Measurements from ENCODE around the gene SEC11A.
"Not testable (repeated sequence)": the region's sequence is repeated elsewhere in the genome, so short reads cannot be mapped to it uniquely, and the experiment has no call there.

The SEC11A gene

DNA sequence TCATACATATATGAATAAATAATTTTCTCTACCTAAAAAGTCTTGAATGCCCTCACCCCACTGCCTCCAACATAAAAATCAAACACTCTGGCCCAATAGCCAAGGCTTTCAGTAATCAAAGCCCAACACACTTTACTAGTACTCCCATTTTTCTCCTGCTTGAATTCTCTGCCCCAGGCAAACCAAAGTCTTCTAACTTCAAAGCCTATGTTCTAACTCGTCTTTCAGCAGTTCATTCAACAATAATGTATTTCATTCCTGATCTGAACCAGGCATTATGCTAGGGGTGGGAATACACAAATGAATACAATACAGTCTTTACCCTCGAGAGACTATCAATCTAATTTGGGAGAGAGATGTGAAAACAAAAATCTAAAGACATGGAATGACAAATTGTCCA lies 21.1 kb upstream of the SEC11A start:
- no peak for DNase-seq (ENCODE audit: low spot score)

DNA sequence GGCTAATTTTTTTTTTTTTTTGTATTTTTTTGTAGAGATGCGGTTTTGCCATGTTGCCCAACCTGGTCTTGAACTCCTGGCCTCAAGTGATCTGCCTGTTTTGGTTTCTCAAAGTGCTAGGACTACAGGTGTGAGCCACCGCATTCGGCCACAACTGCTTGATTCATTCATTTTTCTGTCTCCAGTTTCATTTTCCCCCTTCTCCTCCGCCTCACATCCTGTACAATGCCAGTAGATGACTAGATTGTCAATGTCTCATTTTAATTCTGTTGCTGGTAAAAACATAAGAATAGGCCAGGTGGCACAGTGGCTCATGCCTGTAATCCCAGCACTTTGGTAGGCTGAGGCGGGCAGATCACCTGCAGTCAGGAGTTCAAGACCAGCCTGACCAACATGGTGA lies 20.4 kb upstream of the SEC11A start:
- DNase-seq (ENCODE audit: low spot score), result no peak

DNA sequence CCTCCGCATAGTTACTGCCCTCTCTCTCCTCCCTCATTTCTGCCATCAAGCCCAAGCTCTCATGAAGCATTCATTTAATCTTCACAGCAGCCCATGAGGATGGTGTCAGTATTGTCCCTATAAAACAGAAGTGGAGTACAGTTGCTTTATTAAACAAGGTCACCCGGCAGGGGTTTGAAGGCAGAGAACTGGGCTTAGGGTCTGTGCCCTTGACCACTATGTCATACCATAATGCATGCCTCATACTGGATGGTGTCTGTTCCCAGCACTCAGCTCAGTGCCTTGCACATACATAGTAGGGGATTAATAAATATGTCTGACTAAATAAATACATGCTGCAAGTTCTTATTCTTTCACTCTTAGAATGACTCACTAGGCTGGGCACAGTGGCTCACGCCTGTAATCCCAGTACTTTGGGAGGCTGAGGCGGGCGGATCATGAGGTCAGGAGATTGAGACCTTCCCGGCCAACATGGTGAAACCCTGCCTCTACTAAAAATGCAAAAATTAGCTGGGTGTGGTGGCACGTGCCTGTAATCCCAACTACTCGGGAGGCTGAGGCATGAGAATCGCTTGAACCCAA lies 19.6 kb upstream of the SEC11A start:
- DNase-seq (ENCODE audit: low spot score), result not testable (repeated sequence)

GRCh38 chr15:84734794-84735479 lies 19.0 kb upstream of the SEC11A start:
- DNase-seq (ENCODE audit: low spot score), result peak; percentile 28

- DNase-seq (ENCODE audit: low spot score), result no peak
Observed at GRCh38 chr15:84731774-84732173, 15.8 kb upstream of the SEC11A start.

- DNase-seq (ENCODE audit: low spot score), result no peak
Observed at GRCh38 chr15:84727429-84727828, 11.5 kb upstream of the SEC11A start.

DNA sequence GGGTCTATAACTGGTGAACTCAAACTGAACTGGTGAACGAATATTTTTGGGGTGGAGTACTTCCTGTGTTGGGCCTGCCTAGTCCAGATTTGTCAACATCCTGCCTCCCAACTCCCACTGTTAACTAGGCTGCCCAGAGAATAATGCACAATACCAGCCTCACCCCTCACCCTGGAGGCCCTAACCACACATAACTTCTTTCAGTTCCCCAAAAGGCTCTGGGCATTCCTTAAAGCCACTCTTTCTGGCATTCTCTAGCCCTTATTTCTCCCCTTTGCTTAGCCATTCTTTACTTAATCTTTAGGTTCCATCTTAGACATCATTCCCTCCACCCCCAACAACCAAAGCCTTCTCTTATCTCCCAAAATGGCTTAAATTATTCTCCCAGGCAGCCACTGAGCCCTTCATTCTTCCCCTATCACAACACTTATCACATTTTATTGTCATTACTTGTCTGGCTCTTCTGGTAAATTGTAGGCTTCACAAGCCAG lies 9.1 kb upstream of the SEC11A start:
- peak; percentile 23 for DNase-seq (ENCODE audit: low spot score)

DNA sequence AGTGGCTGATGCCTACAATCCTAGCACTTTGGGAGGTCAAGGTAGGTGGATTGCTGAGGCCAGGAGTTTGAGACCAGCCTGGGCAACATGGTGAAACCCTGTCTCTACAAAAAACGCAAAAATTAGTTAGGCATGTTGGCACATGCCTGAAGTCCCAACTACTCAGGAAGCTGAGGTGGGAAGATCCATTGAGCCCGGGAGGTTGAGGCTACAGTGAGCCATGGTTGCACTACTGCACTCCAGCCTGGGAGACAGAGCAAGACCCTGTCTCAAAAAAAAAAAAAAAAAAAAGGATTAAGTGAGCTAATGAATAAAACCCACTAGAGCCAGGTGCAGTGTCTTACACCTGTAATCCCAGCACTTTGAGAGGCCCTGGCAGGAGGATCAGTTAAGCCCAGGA lies 6.7 kb upstream of the SEC11A start:
- DNase-seq (ENCODE audit: low spot score), result no peak

- no peak for DNase-seq (ENCODE audit: low spot score)
Observed at GRCh38 chr15:84721371-84721770, 5.4 kb upstream of the SEC11A start.

DNA sequence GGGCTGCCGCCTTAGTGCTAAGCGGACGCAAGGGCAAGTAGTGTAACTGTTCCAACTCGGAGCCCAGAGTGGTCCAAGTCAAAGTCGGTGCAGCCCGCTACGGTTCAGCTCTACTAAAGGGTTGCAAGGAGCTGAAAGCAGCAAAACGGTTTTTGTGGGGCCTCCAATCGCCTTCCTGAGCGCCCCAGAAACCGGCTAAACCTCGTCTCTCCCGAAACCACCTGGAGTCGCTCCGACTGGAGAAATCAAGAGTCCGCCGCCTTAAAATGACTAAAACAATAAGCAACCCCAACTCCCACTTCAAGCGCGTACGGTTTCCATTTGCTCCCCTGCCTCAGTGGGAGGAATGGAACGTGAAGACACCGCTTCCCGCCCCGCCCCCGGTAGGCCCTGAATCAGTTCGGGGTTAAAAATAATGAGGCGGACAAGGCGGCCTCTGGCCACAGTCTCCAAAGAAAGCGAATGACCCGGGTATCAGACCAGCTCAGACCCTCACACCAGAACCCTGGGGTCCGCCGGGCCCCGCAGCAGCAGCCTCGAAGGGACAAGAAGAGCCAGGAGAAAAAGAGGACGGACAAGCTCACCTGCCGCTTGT lies 401 bp downstream of the SEC11A start:
- DNase-seq (ENCODE audit: low spot score), result no peak

GRCh38 chr15:84714821-84715220 lies 1.1 kb downstream of the SEC11A start:
- no peak for DNase-seq (ENCODE audit: low spot score)

GRCh38 chr15:84714372-84714771 lies 1.6 kb downstream of the SEC11A start:
- DNase-seq (ENCODE audit: low spot score), result no peak

- DNase-seq (ENCODE audit: low spot score), result no peak
Observed at GRCh38 chr15:84703808-84704207, 12.1 kb downstream of the SEC11A start.

GRCh38 chr15:84702961-84703482 lies 12.9 kb downstream of the SEC11A start:
- peak; percentile 65 for DNase-seq (ENCODE audit: low spot score)

DNA sequence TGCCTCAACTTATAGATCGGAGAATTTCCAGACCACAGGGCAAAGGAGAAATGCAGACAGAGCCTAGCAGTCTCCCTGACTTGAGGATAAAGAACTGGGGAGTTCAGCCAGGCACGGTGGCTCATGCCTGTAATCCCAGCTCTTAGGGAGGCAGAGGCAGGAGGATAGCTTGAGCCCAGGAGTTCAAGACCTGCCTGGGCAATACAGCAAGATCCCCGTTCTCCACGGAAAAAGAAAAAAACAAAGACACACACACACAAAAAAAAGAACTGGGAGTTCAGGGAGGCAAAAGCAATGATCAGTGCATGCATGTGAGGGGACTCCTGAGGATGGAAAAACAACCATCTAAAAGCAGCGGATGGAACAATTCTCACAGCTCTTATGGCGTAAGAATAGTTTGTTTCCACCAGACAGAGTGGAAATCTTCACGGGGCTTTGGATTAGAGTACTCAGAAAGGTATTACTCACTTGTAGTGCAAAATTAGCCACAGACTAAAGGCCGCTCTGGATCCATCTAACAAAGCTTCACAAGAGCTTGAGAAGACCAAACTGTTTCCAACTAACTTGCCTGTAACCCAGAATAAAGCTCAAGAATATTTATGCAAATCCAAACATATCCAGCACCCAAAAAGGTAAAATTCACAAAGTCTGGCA lies 16.3 kb downstream of the SEC11A start:
- DNase-seq (ENCODE audit: low spot score), result no peak

DNA sequence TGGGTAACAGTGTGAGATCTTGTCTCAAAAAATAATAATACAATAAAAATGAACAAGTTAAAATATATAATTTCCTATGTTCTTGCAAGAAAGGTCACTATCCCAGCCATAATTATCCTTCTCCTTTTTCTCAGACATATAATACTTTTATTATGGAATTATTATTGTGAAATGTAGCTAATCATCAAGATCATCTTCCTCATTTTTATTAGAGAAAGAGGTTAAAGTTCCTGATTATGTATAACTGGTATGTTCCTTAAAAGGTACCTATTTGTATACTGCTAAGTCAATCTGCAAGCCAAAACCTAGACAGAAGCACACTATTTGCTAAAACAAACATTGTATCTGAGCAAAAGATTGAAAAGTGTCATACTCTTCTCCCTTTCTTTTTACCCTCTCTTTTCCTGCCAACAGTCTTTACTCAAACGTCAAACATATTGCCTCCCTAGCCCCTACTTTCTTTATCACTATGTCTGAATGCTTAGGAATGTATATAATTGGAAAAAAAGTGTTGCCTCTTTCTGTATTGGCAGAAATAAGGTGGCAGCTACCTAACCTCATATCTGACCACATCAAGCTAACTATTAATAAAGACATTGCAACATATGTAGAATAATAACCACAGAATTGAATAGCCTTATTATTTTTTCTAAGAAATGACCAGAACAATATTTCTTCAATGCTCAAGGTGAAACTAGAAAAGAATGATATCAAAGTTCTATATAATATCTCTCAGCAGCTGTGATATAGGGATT lies 18.5 kb downstream of the SEC11A start:
- DNase-seq (ENCODE audit: low spot score), result no peak

GRCh38 chr15:84696757-84697156 lies 19.2 kb downstream of the SEC11A start:
- no peak for DNase-seq (ENCODE audit: low spot score)

GRCh38 chr15:84690342-84690741 lies 25.6 kb downstream of the SEC11A start:
- no peak for DNase-seq (ENCODE audit: low spot score)

GRCh38 chr15:84689858-84690257 lies 26.1 kb downstream of the SEC11A start:
- no peak for DNase-seq (ENCODE audit: low spot score)

GRCh38 chr15:84686446-84686845 lies 29.5 kb downstream of the SEC11A start:
- not testable (repeated sequence) for DNase-seq (ENCODE audit: low spot score)

GRCh38 chr15:84685304-84685703 lies 30.6 kb downstream of the SEC11A start:
- no peak for DNase-seq (ENCODE audit: low spot score)

DNA sequence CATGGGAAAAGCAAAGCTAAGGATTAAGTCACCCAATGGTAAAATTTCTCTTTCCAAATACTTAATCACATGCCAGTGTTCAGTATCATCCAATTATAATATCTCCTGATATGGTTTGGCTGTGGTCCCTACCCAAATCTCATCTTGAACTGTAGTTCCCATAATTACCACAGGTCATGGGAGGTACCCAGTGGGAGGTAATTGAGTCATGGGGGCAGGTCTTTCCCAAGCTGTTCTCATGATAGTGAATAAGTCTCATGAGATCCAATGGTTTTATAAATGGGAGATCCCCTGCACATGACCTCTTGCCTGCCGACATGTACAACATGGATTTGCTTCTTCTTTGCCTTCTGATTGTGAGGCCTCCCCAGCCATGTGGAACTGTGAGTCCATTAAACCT lies 31.8 kb downstream of the SEC11A start:
- DNase-seq (ENCODE audit: low spot score), result no peak
